Endothelial cell (in vitro differentiated cells): Measurements from ENCODE around the gene TBXA2R. TPM values are rescaled to one million over a fixed set of nuclear protein-coding genes. Genes with fewer than 3 reads are reported as not detected.
A peak's percentile ranks its signal among the peaks of the same experiment; 100 is the strongest.
"Not testable (repeated sequence)": the region's sequence is repeated elsewhere in the genome, so short reads cannot be mapped to it uniquely, and the experiment has no call there.

Experiments used
- DNase-seq: peaks from one replicate; pipeline ENCODE4 v3.0.0; 2021; ENCODE audit warnings: low spot score
- H3K27ac Mint-ChIP-seq: one replicate; pipeline ENCODE4 v1.8.0; 2021; ENCODE audit warnings: mixed read lengths, inconsistent platforms; ENCODE audit not compliant: unreplicated experiment
- H3K27me3 Mint-ChIP-seq: one replicate; pipeline ENCODE4 v1.8.0; 2021; ENCODE audit warnings: mild to moderate bottlenecking, moderate library complexity, mixed read lengths, inconsistent platforms; ENCODE audit not compliant: unreplicated experiment
- H3K36me3 Mint-ChIP-seq: one replicate; pipeline ENCODE4 v1.8.0; 2021; ENCODE audit warnings: mild to moderate bottlenecking, low read depth, mixed read lengths, inconsistent platforms; ENCODE audit not compliant: unreplicated experiment
- H3K4me1 Mint-ChIP-seq: one replicate; pipeline ENCODE4 v1.8.0; 2021; ENCODE audit warnings: mild to moderate bottlenecking, mixed read lengths, inconsistent platforms; ENCODE audit not compliant: unreplicated experiment
- H3K4me3 Mint-ChIP-seq: one replicate; pipeline ENCODE4 v1.8.0; 2021; ENCODE audit warnings: mild to moderate bottlenecking, mixed read lengths, inconsistent platforms; ENCODE audit not compliant: unreplicated experiment
- H3K9me3 Mint-ChIP-seq: one replicate; pipeline ENCODE4 v1.8.0; 2021; ENCODE audit warnings: mixed read lengths, inconsistent platforms; ENCODE audit not compliant: unreplicated experiment
- CTCF ChIP-seq: fragments of 200-600 bp; sonication (generic); IDR thresholded peaks from one replicate; pipeline ENCODE4 v1.5.0; 2021; ENCODE audit warnings: antibody characterized with exemption; ENCODE audit not compliant: unreplicated experiment
- total RNA-seq: library from RNA; stranded (reverse); fragmentation: NEBNext Ultra II Directional; extraction: Animal tissue kit (Norgen Biotek cat#: 25700); gene quantifications from one replicate; pipeline ENCODE4 v1.2.1, GENCODE V29; 2021; ENCODE audit not compliant: unreplicated experiment

TBXA2R gene
- total RNA-seq, 1 donor from 2014 or later, result 7.3 TPM

GRCh38 chr19:3631053-3631861, 24.6 kb upstream of the TBXA2R start:
- Mint-ChIP-seq H3K27ac (no peak overlapping the region), H3K9me3 (no peaks in the 10 kb centered on the region), H3K36me3 (peaks cover 3% of the 10 kb centered on the region), H3K4me1 (no peaks in the 10 kb centered on the region), H3K27me3 (peaks cover 12% of the 10 kb centered on the region), H3K4me3 (no peak overlapping the region)
- no peak for DNase-seq
- TF ChIP-seq CTCF, result no peak

DNA sequence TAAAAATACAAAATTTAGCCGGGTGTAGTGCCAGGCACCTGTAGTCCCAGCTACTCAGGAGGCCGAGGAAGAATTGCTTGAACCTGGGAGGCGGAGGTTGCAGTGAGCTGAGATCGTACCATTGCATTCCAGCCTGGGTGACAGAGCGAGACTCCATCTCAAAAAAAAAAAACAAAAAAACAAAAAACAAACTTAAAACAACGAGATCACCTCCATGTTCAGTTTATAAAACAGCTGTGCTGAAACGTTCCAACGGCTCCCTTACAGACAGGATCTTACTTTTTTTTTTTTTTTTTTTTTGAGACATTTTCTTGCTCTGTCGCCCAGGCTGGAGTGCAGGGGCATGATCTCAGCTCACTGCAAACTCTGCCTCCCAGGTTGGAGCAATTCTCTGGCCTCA, 22.1 kb upstream of the TBXA2R start:
- not testable (repeated sequence) for H3K4me3 Mint-ChIP-seq, H3K36me3 Mint-ChIP-seq, H3K4me1 Mint-ChIP-seq, DNase-seq, H3K9me3 Mint-ChIP-seq
- Mint-ChIP-seq H3K27me3 (peaks cover 14% of the 10 kb centered on the region), H3K27ac (peak overlapping the region; percentile 30)

GRCh38 chr19:3627351-3627723, 20.7 kb upstream of the TBXA2R start:
- peaks cover 6% of the 10 kb centered on the region for H3K4me1 Mint-ChIP-seq
- peak overlapping the region; percentile 97 for H3K4me3 Mint-ChIP-seq
- no peak for TF ChIP-seq CTCF
- no peak overlapping the region for H3K27ac Mint-ChIP-seq
- DNase-seq, result no peak
- H3K36me3 Mint-ChIP-seq, result peaks cover 12% of the 10 kb centered on the region
- peaks cover 15% of the 10 kb centered on the region for H3K27me3 Mint-ChIP-seq
- H3K9me3 Mint-ChIP-seq, result no peaks in the 10 kb centered on the region

GRCh38 chr19:3626473-3627350, 20.0 kb upstream of the TBXA2R start, which contains the start of gene CACTIN:
Gene CACTIN, minus strand, starts transcription at chr19:3626790. Its CDS starts 28 bp downstream, at chr19:3626762.
- H3K4me3 Mint-ChIP-seq, result peak within 1 kb of the TSS; percentile 97
- H3K4me1 Mint-ChIP-seq, result peaks cover 6% of the 10 kb centered on the region
- TF ChIP-seq CTCF, result no peak
- peak; percentile 97 for DNase-seq
- H3K36me3 Mint-ChIP-seq, result peaks cover 14% of the 10 kb centered on the region
- peak within 1 kb of the TSS; percentile 93 for H3K27ac Mint-ChIP-seq
- H3K9me3 Mint-ChIP-seq, result no peaks in the 10 kb centered on the region
- H3K27me3 Mint-ChIP-seq, result peaks cover 17% of the 10 kb centered on the region

DNA sequence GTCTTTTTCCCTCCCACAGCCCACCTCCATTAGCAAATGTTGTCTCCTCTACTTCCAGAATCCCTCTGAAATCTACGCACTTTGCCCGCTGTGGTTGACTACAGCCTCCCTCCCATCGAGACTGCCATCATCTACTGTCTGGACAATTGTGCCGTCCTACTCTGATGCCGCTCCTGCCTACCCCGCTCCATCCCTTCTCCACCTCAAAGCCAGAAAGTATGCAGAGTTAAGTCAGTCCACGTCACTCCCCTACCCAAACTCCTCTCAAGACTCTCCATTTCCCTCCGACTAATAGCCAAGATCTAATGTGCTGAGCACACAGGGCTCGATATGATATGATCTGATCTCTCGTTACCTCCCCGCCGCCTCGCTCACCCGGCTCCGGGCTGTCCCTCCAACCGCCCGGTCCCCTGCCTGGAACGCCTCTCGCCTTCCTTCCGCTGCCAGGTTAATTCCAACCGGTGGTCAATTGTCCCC, 19.4 kb upstream of the TBXA2R start:
- Mint-ChIP-seq H3K4me3 (peak overlapping the region; percentile 97), H3K4me1 (peaks cover 6% of the 10 kb centered on the region)

More for the DNA sequence above, 19.4 kb upstream of the TBXA2R start:
- TF ChIP-seq CTCF, result no peak
- no peak for DNase-seq
- Mint-ChIP-seq H3K27ac (peak overlapping the region; percentile 93), H3K27me3 (peaks cover 17% of the 10 kb centered on the region), H3K9me3 (no peaks in the 10 kb centered on the region), H3K36me3 (peaks cover 14% of the 10 kb centered on the region)
